Islet of Langerhans (tissue), 1 donor: Measurements from ENCODE around the gene SLC16A2.

ENCODE experiments used
- FAIRE-seq: peaks from one replicate; lab custom pipeline; 2011; peaks lifted over from hg19 to GRCh38; lab: Jason Lieb, UNC

SLC16A2 gene

DNA sequence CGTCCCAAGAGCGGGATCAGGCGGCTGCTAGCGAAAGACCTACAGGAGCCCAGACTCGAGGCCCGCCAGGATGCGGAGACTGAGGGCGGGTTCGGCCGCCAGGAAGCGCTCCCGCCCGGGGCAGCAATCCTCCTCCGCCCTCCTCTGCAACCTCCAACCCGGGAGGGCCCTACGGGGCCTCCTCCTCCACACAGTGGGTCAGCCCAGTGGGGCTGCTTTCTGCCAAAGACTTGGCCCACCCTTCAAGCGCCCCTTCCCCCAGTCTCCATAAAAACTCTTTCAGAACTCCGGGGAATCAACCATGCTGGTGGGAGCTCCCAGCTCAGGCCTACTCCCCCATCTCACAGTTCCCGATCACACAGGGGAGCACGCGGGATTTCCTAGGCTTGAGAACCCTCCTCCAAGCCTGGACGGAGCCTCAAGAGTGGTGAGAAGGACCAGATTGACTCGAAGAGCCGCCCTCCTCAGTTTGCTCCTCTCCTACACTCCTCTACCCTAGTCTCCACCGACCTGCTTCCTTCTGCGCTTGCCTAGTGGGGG lies 115.6 kb downstream of the SLC16A2 start:
- no peak for FAIRE-seq

- FAIRE-seq, result no peak
Measured at GRCh38 chrX:74540635-74541249, 119.4 kb downstream of the SLC16A2 start.

- FAIRE-seq, result no peak
Measured at GRCh38 chrX:74545880-74546523, 124.7 kb downstream of the SLC16A2 start.

- no peak for FAIRE-seq
Measured at GRCh38 chrX:74546984-74547383, 125.7 kb downstream of the SLC16A2 start.

DNA sequence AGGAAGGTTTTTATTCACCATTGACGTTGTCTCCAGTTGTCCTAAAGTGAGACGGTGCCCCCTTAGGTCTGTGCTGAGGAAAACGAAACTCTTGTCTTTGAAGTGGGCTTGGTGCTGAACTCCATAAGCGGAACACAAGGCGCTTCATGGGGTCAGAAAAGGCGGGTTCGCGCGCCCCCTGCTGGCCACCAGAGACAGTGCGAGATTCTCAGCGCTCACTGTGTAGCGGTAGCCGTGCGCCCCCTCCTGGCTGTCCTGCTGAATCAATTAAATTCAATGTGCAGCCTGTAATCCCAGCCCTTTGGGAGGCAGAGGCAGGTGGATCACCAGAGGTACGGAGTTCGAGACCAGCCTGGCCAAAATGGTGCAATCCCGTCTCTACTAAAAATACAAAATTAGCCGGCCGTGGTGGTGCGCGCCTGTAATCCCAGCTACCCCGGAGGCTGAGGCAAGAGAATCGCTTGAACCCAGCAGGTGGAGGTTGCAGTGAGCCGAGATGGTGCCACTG lies 129.1 kb downstream of the SLC16A2 start:
- FAIRE-seq, result peak; percentile 60

DNA sequence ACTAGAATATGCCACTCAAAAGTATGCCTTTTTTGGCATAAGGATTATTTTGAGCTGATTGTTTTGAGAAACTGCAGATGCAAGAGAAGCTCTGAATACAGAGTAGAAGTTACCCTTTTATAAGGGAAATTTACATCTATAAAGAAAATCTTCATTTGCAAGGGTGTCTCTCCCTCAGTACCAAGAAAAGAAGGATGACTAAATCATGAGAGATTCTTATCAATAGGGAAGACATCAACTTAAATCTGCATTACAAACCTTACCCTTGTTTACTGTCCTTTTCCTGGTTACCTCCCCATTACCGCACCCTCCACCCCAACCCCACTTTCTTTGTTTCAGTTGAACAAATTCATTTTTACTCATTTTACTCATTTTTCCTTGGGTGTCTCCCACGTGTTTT lies 130.6 kb downstream of the SLC16A2 start:
- no peak for FAIRE-seq

- no peak for FAIRE-seq
Measured at GRCh38 chrX:74557378-74557777, 136.1 kb downstream of the SLC16A2 start.

DNA sequence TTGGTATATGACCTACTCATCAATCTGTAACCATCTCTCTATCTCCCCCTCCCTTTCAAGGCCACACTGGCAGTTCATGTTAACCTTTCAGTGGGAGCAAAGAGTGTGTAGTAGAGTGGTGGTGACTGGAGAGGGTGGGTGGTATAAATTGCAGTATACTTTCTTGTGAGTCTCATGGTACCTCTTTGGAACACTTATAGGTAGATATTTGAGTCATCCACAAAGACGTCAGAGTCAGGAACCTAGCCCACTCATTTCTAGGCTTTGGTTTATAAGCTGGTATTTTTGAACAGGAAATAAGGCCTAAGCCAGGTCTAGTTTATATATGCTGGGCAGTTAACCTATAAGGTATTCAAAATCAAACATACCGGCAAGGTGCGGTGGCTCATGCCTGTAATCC lies 156.8 kb downstream of the SLC16A2 start:
- FAIRE-seq, result no peak

DNA sequence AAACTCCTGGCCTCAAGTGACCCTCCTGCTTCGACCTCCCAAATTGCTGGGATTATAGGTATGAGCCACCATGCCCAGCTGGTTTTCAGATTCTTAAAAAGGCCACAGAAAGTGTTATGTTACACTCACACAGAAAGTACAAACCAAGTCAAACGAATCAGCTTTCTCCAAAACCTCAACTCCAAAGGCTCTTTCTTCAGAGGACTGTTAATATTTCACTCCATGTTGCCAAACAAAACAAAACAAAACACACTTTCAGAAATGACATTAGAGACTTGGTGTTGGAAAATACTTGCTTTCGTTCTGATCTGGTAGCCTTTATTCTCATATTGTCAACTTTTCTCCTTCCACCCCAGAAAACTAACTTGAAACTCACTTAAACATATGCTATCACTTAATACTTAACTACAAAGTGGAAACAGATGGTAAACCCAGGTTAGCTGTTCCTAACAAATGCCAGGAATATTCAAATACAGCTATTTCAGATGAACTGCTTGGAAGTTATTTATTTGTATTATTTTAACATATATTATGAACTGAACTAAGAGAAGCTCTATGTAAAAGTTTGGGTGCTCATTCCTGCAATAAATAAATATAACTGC lies 158.4 kb downstream of the SLC16A2 start:
- FAIRE-seq, result no peak
